HG02571 (cell line): ENCODE data around the gene GMPPB.
"Not testable (repeated sequence)": the region's sequence is repeated elsewhere in the genome, so short reads cannot be mapped to it uniquely, and the experiment has no call there.

ENCODE experiments used
- ATAC-seq: cut with Tn5 transposase; IDR thresholded peaks from one replicate; pipeline ENCODE4 v1.9.1; 2021; ENCODE audit warnings: mild to moderate bottlenecking, moderate library complexity; ENCODE audit not compliant: unreplicated experiment

Gene GMPPB

DNA sequence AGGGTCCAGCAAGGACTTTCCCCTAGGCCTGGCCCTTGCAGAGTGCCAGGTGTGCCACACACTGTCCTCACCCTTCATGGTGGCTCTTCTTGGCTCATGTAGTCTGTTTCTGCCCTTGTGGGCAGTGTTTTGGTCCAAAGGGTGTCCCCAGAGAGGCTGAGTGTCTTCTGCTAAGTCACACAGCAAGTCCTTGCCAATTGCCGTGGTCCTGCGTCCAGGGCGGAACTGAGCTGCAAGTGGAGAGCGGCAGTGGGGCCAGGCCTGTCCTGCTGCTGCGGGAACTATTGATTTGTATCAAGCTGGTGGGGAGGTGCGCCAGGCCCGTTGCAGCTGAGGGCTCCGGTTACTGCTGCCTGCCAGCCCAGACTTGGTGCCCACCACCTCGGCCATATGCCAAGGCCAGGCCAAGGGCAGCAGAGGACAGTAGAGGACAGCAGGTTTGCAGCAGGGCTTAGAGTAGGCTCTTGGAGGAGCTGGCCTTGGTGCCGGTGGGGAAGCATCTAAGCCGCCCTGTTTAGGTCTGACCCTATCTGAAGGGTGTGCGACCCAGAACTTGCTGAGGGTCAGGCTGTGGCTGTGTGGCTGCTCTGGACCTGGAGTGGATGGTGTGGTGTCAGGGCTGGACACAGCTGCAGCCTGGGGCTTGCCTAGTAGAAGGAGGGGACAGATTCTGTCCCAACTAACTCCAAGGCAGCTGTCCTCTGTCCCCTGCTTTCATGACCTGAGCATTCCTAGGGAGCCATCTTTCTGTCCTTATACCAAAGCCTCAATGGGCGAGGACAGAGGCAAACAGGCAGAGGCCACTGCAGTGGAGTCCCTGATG, 8.8 kb downstream of the GMPPB start:
- ATAC-seq: no peak

DNA sequence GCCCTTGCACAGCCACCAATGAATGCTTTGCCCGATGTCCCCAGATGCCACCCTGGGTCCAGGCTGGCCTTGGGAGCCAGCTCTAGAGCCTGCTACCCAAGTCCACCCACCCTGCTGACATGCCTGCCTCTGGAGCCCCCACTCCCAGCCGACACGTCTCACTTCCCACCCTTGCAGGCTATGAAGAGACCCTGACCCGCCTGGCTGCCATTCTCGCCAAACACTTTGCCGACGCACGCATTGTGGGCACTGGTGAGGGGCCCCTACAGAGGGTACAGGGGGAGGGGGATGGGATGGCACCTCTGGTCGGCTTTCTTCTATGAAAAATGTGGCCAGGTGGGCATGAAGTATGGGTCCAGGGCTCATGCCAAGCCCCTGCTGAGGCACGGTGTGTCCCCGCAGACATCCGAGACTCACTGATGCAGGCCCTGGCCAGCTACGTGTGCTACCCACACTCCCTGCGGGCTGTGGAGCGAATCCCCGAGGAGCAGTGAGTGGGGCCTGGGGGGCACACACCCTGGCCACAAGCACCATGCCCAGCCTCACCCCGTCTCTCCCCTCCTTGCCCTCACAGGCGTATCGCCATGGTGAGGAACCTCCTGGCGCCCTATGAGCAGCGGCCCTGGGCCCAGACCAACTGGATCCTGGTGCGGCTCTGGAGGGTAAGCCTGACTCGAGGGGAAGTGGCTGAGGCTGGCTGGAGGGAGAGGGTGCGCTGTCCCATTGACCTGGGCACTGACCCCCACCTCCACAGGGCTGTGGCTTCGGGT, 10.2 kb downstream of the GMPPB start:
- no peak for ATAC-seq

DNA sequence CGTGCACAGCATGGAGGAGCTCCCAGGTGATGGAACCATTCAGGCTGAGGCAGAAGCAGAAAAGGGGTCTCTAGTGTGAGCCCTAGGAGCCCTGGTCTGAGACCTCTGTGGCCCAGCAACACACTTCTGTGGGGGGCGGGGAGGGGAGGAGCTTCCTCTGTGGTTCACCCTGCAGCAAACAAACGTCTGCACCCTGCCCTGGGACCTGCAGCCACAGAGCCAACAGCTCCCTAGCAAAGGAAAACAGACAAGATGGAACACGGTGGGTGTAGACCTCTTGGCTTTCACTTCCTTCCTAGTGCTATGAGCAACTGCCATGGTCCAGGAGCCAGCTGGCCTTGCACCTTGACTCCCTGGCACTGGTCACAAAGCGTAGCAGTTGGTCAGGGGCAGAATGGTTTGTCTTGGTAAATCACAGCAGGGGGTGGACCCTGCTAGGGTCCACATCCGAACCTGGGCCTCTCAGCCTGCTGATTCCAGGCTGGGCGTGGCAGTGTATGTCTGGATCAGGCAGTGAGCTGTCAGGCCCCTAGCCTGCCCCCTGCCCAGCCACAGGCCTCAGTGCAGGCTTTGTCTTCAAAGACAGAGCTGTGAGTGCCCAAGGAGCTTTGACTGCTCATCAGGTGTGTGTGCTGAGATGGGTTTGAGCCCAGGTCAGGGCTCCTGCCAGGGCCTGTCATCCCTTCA, 11.0 kb downstream of the GMPPB start:
- ATAC-seq: no peak

DNA sequence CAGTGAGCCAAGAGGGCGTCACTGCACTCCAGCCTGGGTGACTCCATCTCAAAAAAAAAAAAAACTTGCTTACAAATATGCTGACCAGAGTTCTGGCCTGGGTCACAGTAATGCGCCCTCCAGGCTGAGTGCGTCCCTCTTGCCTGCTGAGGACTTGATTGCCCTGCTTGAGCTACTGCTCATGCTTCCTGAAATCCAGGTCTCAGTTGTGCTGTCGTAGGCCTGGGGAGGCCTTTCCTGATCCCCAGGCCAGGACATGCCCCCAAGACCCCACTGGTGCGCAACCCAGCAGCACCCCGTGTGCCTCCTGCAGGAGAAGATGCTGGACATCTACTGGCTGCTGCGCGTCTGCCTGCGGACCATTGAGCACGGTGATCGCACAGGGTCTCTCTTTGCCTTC, 11.6 kb downstream of the GMPPB start:
- ATAC-seq: no peak

DNA sequence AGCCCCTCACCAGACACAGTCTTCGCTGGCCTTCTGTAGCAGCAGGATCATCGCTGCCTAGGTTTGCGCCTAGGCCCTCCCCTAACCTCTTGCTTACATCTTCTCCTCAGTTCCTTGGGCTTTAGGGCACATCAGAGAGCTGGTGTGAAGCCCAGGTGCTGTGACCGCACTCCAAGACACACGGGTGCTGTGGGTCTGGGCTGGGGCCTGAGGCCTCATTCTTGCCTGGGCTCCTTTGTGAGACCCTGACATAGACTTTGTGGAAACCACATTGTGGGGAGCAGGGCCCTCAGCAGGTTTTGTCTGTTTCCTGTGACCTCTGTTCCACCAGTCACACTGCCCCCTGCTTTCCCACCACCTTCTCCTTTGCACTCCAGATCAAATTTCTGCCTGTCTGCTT, 12.3 kb downstream of the GMPPB start:
- no peak for ATAC-seq

DNA sequence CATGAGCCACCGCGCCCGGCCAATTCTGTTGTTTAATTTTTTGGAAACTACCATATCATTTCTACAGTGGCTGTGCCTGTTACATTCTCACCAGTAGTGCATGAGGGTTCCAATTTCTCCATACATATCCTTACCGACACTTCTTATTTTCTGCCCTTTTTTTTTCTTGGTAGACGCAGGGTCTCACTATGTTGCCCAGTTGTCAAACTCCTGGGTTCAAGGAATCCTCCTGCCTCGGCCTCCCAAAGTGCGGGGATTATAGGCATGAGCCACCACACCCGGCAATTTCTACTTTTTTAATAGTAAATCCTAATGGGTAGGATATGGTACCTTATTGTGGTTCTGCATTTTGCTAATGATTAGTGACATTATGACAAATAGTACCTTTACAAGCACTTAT, 13.9 kb downstream of the GMPPB start:
- no peak for ATAC-seq

DNA sequence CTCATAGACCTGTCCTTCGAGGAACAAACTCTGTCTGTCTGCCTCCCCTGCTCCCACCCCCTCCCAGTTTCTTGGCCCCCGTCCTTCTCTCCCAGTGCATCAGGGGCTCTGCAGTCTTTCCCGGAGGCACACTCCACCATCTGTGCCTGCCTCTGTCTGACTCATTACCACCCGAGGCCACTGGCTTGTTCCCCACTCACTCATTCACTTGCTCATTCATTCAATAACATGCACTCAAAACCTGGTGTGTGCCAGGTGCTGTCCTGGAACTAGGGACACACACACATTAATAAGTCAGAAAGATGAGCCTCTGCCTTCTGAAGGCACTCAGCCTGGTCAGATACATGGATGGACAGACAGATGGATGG, 16.7 kb downstream of the GMPPB start:
- no peak for ATAC-seq

DNA sequence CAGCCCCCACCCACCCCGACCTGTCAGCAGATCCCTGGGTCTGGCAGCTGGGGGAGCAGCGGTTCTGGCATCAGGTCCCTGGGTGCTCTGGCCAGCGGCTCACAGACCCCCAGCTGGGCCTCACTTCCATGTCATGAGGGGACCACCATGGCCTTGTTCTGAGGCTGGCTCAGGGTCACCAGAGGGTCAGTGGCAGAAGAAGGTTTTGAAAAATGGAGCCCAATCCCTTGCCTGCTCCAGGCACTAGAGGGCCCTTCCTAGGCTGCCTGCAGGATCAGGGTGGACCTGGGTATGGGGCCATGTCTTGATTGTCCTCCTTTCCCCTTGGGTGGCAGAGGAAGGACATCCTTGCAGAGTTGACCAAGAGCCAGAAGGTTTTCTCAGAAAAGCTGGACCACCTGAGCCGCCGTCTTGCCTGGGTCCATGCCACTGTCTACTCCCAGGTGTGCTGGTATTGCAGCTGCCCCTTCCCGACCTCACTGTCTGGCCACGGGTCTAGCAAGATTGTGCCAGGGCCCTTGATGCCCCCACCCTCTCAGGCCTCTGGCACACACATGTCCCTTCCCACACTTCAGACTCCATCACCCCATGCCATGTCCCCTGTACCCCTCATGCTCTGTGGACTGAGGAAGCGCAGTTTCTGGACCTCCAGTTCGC, 17.2 kb downstream of the GMPPB start:
- ATAC-seq: no peak

DNA sequence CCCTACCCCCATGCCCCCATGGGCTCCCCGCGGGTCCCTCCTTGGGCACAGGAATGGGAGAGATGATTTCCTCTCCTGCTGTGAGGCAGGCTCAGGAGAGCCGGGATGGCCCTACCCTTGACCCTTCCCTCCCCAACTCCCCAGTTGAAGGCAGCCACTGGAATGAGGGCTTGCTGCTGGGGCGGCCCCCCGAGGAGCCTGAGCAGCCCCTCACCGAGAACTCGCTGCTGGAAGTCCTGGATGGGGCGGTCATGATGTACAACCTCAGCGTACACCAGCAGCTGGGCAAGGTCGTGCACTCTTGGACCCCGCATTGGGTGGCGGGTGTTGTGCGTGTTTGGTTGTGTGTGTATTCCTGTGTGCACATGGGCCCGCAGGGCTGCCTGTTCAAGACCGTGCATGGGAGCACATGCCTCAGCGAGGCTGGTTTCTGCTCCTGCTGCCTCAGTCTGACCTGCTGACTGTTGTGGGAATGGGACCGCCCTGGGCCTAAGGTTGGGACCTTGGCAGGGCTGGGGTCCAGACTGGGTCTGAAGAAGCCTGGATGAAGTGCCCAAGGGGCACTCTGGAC, 18.3 kb downstream of the GMPPB start:
- no peak for ATAC-seq

DNA sequence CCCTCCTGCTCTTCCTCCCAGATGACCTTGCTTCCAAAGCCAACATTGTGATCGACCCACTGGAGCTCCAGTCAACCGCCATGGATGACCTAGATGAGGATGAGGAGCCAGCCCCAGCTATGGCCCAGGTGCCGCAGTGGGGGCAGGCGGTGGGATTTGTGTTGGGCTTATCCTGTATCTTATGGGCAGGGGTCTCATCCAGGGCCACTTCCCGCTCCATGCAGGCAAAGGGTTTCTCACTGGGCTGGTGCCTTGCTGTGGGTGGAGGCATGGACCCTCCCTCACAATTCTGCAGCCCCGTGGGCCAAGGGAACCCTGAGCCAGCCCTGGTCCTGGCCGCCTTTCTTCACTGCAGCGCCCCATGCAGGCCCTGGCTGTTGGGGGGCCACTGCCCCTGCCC, 19.1 kb downstream of the GMPPB start:
- no peak for ATAC-seq

DNA sequence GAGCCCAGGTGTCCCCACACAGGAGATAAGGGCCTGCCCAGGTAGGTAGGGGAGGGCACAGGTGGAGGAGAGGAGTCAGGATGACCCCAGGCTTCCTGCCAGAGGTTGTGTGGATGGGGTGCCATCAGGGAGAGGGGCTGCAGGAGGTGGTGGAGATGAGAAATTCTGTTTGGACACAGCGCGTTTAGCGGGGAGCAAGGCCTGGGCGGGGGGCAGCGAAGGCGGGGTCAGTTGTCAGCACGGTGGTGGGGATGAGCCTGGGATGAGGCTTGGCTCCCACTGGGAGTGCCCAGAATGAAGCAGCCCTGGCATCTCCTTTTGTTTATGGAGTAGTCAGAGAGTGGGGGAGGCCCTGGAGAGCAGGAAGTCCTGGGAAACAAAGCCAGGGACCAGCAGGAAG, 19.8 kb downstream of the GMPPB start:
- no peak for ATAC-seq

DNA sequence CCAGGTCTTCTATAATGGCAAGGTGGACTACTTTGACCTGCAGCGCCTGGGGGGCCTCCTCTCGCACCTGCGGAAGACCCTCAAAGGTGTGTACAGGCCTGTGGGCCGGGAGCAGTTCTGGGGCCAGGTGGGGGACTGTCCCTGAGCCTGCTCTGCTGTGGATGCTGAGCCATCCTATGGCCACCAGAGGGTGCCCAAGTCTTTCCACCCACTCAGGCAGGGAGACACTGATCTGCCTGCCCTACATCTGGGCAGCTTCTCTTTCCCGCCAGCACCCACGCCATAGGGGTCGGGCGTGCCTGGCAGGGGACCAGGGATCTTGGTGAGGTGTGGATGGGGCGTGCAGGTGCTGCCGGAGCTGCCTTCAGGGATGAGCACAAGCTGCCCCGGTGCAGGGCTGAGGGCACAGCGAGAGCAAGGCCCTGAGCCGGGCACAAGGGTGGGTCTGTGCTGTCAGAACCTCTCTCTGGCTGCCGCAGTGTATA, 20.3 kb downstream of the GMPPB start:
- no peak for ATAC-seq

DNA sequence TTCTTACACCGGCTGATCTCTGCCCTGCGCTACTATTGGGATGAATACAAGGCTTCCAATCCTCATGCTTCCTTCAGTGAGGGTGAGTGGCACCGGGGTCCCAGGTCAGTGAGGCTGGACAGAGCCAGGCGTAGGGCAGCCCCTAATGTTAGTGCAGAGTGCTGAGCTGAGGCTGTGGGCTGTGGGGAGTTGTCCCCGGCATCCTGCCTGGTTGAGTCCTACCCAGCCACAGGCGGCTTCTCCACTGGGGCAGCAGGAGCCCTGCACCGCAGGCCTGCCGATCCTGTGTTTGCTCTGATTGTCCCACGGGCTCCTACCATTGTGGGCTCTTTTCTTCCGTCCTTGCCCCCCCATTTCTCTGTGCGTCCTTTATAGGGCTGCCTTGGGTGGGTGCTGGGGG, 21.1 kb downstream of the GMPPB start:
- ATAC-seq: no peak

DNA sequence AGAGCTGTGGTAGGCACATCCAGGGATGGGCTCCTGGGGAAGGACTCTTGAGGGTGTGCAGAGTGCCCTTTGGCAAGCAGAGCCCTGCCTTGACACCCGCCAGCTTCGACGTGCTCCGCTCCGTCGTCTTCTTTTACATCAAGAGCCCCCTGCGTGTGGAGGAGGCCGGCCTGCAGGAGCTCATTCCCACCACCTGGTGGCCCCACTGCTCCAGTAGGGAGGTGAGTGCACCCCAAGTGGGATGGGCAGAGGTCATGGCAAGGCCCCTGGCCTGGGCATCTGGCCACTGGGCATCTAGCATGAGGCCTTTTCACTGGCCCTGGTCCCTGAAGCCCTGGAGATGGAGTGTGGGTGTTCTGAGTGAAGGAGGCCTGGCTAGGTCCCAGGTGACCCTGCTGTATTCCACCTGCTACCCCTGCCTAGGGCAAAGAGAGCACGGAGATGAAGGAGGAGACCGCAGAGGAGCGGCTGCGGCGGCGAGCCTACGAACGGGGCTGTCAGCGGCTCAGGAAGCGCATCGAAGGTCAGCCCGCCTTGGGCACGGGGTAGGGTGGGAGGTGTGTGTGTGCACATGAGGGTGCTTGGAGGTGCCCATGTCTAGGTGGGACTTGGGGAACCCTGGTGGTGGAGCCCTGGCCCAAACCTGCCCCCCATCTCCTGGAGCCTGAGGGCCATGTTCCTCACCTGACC, 22.2 kb downstream of the GMPPB start:
- ATAC-seq: no peak

DNA sequence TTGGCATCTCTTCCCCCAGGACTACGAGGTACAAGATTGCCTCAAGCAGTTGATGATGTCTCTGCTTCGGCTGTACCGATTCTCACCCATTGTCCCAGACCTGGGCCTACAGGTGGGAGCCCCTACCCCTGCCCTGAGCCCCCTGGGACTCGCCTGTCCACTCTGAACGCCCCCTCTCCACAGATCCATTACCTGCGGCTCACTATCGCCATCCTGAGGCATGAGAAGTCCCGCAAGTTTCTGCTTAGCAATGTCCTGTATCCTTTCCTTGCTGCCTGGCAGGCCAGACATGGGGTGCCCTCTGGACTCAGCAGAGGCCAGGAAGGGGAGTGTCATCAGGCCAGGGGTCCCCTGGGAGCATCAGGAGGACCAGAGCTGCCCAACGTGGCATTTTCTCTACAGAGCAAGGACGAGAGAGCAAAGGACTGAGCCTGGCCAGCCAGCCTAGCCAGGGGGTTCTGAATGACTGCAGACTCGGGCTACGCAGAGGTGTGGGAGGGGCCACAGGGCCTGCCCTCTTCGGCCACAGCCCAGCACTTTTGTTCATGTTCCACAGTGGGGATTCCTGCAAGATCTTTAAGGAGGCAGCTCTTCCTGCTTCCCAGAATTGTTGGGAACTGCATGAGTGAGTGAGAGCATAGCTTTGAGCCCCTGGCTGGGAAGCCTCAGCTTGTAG, 23.2 kb downstream of the GMPPB start:
- no peak for ATAC-seq

DNA sequence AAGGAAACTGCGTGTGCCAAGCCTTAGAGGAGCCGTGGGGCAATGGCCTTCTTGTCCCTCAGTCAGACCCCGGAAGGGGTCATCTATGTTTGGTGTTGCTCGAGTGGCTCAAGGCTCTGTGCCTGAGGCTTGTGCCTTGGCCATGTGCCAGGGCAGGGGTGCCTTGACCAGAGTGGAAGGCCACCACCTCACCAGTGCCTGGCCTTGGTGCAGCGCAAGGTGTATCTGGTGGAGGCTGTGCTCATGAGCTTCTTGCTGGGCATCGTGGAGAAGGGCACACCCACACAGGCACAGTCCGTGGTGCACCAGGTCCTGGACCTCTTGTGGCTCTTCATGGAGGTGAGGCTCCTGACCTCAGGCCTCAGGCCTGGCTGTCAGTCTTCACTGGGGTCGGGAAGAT, 23.7 kb downstream of the GMPPB start:
- ATAC-seq: no peak

DNA sequence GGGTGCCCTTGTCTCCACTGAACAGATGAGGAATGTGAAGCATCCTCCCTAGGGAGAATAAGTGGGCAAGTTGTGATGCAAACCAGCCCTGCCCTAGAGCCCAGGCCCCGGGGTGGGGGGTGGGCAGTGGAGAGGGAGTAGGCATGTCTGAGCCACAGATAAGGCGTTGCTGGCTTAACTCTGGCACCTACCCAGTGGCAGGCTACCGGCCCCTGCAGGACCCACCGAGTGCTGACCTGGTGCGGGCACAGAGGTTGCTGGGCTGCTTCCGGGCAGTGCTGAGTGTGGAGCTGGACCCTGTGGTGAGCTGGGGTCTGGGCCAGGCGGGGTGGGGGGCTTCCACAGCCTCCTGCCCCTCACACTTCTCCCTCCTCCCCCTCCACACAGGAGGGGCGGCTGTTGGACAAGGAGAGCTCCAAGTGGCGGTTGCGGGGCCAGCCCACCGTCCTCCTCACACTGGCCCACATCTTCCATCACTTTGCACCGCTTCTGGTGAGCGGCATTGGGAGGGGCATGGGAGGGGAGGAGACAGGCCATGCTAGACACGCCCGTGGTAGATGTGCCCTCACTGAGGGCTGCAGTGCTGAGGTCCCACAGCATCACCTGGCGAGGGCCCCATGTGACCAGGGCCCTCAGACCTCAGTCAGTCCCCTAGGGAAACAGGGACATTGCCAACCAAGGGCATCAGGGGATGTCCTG, 24.3 kb downstream of the GMPPB start:
- ATAC-seq: no peak

DNA sequence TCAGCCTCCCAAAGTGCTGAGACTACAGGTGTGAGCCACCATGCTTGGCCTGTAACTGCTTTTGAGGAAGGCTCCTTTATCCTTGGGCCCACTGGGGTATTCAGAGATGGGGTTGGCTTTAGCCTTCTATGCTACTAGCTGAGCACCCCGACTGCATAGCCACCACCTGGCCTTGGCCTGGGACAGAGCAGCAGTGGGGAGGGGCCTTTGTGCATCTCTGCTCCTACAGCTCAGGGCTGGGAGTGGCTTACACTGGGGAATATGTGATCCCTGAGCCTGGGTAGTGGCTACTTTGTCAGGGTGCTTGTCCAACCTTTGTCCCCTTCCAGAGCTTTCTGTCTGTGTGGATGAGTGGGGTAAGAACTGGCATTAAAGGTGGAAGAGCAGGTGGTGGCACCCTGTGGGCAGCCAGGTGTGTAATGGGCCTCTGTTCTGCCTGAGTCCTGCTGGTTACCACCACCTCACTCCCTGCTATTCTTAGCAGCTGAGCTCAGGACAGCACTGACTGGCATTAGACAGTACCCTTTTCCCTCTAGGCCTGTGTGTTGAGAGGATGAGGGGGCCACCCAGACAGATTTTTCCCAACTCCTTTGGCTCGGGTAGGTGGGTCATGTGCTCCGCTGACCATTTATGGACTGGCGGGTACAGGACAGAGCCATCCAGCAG, 28.3 kb downstream of the GMPPB start:
- ATAC-seq: not testable (repeated sequence)
